Stimulated activated CD8-positive, alpha-beta memory T cell treated with anti-CD3 and anti-CD28 coated beads, Interleukin-4, amount 100 ng/mL, for 1 hour (primary cell): Measurements from ENCODE around the gene TAS1R1.

Source experiments
- DNase-seq, 2 donors: peaks; one replicate each; pipeline ENCODE4 v3.0.0-alpha.2; 2020; ENCODE audit warnings: low read depth in 2 of 2, low spot score in 1 of 2

TAS1R1 gene

GRCh38 chr1:6554907-6555778 lies at the start of gene TAS1R1:
Gene TAS1R1, plus strand, starts transcription at chr1:6555307. Its CDS starts 67 bp downstream, at chr1:6555374.
- no peak for DNase-seq

- DNase-seq, result no peak
Observed at GRCh38 chr1:6505367-6506209, 49.5 kb upstream of the TAS1R1 start.

GRCh38 chr1:6506210-6507036 lies 48.7 kb upstream of the TAS1R1 start:
- DNase-seq, result no peak

GRCh38 chr1:6507037-6507428 lies 48.1 kb upstream of the TAS1R1 start:
- DNase-seq, result no peak

GRCh38 chr1:6507461-6507911 lies 47.6 kb upstream of the TAS1R1 start:
- no peak for DNase-seq

GRCh38 chr1:6508154-6508815 lies 46.8 kb upstream of the TAS1R1 start:
- DNase-seq, result no peak

GRCh38 chr1:6508816-6509189 lies 46.3 kb upstream of the TAS1R1 start:
- DNase-seq, result no peak

- DNase-seq, result no peak
Observed at GRCh38 chr1:6509220-6509918, 45.7 kb upstream of the TAS1R1 start.

GRCh38 chr1:6509919-6510291 lies 45.2 kb upstream of the TAS1R1 start:
- DNase-seq, result no peak

GRCh38 chr1:6510493-6510892 lies 44.6 kb upstream of the TAS1R1 start:
- no peak for DNase-seq

- no peak for DNase-seq
Observed at GRCh38 chr1:6511056-6511455, 44.1 kb upstream of the TAS1R1 start.

- no peak for DNase-seq
Observed at GRCh38 chr1:6511561-6512244, 43.4 kb upstream of the TAS1R1 start.

- no peak for DNase-seq
Observed at GRCh38 chr1:6512245-6512907, 42.7 kb upstream of the TAS1R1 start.

GRCh38 chr1:6512908-6513280 lies 42.2 kb upstream of the TAS1R1 start:
- DNase-seq, result no peak

GRCh38 chr1:6513320-6513801 lies 41.7 kb upstream of the TAS1R1 start:
- no peak for DNase-seq

GRCh38 chr1:6515771-6516170 lies 39.3 kb upstream of the TAS1R1 start:
- DNase-seq, result no peak

GRCh38 chr1:6517435-6517851 lies 37.7 kb upstream of the TAS1R1 start:
- no peak for DNase-seq

GRCh38 chr1:6519491-6519934 lies 35.6 kb upstream of the TAS1R1 start:
- DNase-seq, result no peak
